ENCODE measurements around the gene TMEM131L. TPM values are rescaled to one million over a fixed set of nuclear protein-coding genes. Genes with fewer than 3 reads are reported as not detected.

Gene TMEM131L
- total and polyA plus RNA-seq, 12 donors: 2.5 to 11.7 (median 4.8) TPM

GRCh38 chr4:153634738-153635353, 168.7 kb downstream of the TMEM131L start:
- no peaks in the 10 kb centered on the region for H3K9me3 ChIP-seq (replicated peaks in 1 of 3)
- no peaks in the 10 kb centered on the region for H3K4me1 ChIP-seq (replicated peaks in 1 of 2)
- no peak overlapping the region for H3K27ac ChIP-seq
- TF ChIP-seq POLR2A (IDR thresholded peaks at IDR 0.05) (no peak), CTCF (IDR thresholded peaks at IDR 0.05) (peak; percentile 12 to 53 (median 44))
- peaks cover 0 to 13% of the 10 kb centered on the region in 2 donors for H3K36me3 ChIP-seq (replicated peaks in 1 of 2)
- no peak overlapping the region for H3K4me3 ChIP-seq
- intact Hi-C loops (cut with DNase I): no loop called here
- H3K27me3 ChIP-seq: no peaks in the 10 kb centered on the region
- no peak for DNase-seq
- WGBS, 4 donors: 83 to 91% (median 85%) methylated on average over 3 of the region's 3 CpGs

GRCh38 chr4:153635846-153636245, 169.7 kb downstream of the TMEM131L start:
- intact Hi-C loops (cut with DNase I): no loop called here
- Histone ChIP-seq H3K27me3 (no peaks in the 10 kb centered on the region), H3K36me3 (replicated peaks in 1 of 2) (peaks cover 0 to 5% of the 10 kb centered on the region in 2 donors), H3K27ac (no peak overlapping the region), H3K4me1 (replicated peaks in 1 of 2) (no peaks in the 10 kb centered on the region), H3K9me3 (replicated peaks in 1 of 3) (no peaks in the 10 kb centered on the region), H3K4me3 (no peak overlapping the region)
- peak in 1 of 7 donors; percentile 25 for DNase-seq
- WGBS, 4 donors: 77 to 84% (median 78%) methylated on average over 4 to 6 of the region's 6 CpGs
- TF ChIP-seq POLR2A (IDR thresholded peaks at IDR 0.05) (no peak), CTCF (IDR thresholded peaks at IDR 0.05) (no peak)

- 91 to 97% (median 92%) methylated on average over 3 of the region's 3 CpGs for WGBS, 4 donors
- Histone ChIP-seq H3K27me3 (no peaks in the 10 kb centered on the region), H3K36me3 (replicated peaks in 1 of 2) (peaks cover 0 to 5% of the 10 kb centered on the region in 2 donors), H3K27ac (no peak overlapping the region), H3K4me1 (replicated peaks in 1 of 2) (no peaks in the 10 kb centered on the region), H3K9me3 (replicated peaks in 1 of 3) (no peaks in the 10 kb centered on the region), H3K4me3 (no peak overlapping the region)
- no peak for DNase-seq
- intact Hi-C loops (cut with DNase I): no loop called here
- TF ChIP-seq POLR2A (IDR thresholded peaks at IDR 0.05) (no peak), CTCF (IDR thresholded peaks at IDR 0.05) (no peak)
Measured at GRCh38 chr4:153637201-153637600, 171.0 kb downstream of the TMEM131L start.

GRCh38 chr4:153638011-153638410, 171.9 kb downstream of the TMEM131L start:
- Histone ChIP-seq H3K36me3 (replicated peaks in 1 of 2) (peaks cover 0 to 5% of the 10 kb centered on the region in 2 donors), H3K27ac (no peak overlapping the region), H3K27me3 (no peaks in the 10 kb centered on the region), H3K4me3 (no peak overlapping the region), H3K9me3 (replicated peaks in 1 of 3) (no peaks in the 10 kb centered on the region), H3K4me1 (replicated peaks in 1 of 2) (no peaks in the 10 kb centered on the region)
- TF ChIP-seq POLR2A (IDR thresholded peaks at IDR 0.05) (no peak), CTCF (IDR thresholded peaks at IDR 0.05) (no peak)
- WGBS, 4 donors: 93 to 96% (median 95%) methylated on average over 8 of the region's 8 CpGs
- intact Hi-C loops (cut with DNase I): no loop called here
- DNase-seq: no peak

All from adrenal gland (tissue), 12 donors.